ENCODE data around the gene NNAT.
A peak's percentile ranks its signal among the peaks of the same experiment; 100 is the strongest.

Gene NNAT

DNA sequence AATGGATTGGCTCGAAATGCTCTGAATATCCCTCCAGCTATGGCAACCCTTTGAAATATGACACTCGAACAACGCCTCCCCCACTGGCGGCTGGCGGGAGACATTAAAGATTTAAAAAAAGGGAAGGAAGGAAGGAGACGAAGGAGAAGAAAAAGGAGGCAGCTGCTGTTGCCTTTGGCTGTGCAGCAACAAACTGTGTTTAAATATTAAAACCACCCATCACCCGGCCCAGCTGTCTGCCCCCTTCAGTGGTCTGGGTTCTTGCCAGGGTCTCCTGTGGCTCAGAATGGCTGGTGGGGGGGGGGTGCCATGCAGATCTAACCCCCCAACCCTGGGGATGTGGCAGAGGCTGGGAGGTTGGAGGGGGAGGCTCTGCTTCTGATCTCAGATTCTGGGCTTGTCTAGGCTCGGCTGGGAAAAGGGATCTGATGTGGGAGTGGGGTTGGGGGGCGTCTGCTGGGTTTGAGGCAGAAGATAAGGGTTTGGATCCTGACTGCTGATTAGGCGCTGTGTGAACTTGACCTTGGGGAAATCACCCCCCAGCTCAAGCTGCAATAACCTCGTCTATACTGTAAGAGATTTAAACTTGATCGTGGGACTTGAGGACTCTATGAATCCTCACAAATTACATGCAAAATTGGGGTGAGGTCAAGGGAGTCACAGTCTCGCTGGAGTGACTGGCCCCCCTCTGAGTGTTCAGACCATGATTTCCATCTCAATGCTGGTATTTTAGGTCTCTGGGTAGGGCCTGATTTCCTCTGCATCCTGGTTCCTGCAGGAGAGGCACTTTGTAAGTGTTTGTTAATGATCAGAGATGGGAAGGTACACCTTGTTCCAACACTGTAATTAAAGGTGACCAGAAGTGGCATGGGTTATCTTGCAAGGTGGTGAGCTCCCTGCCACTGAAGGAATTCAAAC lies 46.9 kb downstream of the NNAT start:
- H3K36me3 Mint-ChIP-seq (ENCODE audit: low read depth) = no peaks in the 10 kb centered on the region
- peaks cover 46% of the 10 kb centered on the region for H3K4me1 Mint-ChIP-seq
- no peaks in the 10 kb centered on the region for H3K9me3 Mint-ChIP-seq
- H3K4me3 Mint-ChIP-seq = peak overlapping the region; percentile 11 to 32 (median 29)
- peaks cover 35% of the 10 kb centered on the region for H3K27me3 Mint-ChIP-seq (ENCODE audit: low read depth)
- H3K27ac Mint-ChIP-seq = peak overlapping the region; percentile 54 to 90 (median 55)
- TF ChIP-seq, protein P1, sequence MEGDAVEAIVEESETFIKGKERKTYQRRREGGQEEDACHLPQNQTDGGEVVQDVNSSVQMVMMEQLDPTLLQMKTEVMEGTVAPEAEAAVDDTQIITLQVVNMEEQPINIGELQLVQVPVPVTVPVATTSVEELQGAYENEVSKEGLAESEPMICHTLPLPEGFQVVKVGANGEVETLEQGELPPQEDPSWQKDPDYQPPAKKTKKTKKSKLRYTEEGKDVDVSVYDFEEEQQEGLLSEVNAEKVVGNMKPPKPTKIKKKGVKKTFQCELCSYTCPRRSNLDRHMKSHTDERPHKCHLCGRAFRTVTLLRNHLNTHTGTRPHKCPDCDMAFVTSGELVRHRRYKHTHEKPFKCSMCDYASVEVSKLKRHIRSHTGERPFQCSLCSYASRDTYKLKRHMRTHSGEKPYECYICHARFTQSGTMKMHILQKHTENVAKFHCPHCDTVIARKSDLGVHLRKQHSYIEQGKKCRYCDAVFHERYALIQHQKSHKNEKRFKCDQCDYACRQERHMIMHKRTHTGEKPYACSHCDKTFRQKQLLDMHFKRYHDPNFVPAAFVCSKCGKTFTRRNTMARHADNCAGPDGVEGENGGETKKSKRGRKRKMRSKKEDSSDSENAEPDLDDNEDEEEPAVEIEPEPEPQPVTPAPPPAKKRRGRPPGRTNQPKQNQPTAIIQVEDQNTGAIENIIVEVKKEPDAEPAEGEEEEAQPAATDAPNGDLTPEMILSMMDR (IDR thresholded peaks at IDR 0.05; ENCODE audit: unreplicated experiment in 3 of 3) = no peak

DNA sequence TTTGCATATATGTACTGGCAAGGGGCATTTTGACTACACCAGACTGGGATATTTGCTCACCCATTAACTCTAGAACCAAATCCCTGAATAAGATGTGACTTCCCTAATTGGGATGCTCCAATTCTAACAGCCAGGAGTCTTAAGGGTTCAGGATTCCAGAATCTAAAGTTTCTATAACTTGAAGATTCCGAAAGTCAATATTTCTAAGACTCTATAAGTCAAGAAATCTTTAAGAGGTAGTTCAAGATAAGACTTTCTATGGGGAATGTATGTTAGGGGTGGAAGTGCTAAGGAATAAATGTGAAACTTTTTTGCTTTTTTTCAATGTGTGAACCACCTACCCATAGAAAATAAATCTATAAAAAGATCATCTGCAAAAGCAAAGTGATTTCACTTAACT lies 49.4 kb downstream of the NNAT start:
- TF ChIP-seq, protein P1 (IDR thresholded peaks at IDR 0.05; ENCODE audit: unreplicated experiment in 3 of 3) = no peak
- Mint-ChIP-seq H3K27me3 (ENCODE audit: low read depth) (peaks cover 36% of the 10 kb centered on the region), H3K27ac (no peak overlapping the region), H3K4me3 (no peak overlapping the region), H3K9me3 (no peaks in the 10 kb centered on the region), H3K4me1 (peaks cover 35% of the 10 kb centered on the region), H3K36me3 (ENCODE audit: low read depth) (no peaks in the 10 kb centered on the region)

DNA sequence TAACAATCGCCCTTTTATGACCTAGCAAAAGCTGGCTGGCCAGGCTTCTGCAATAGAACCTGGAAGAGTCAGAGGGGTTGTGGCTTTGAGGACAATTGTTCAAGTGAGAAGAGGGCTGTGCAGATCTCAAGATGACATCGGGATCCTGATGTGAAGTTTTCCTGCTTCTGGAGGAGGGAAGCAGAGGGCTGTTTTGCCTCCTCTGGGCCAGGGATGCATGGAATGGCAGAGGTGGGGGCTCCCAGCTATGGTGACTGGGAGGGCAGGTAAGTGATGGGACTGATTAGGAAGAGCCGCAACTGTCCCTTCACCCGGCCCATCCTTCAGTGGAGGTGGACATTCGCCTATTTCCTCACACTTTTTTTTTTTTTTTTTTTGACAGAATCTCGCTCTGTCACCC lies 50.0 kb downstream of the NNAT start:
- H3K36me3 Mint-ChIP-seq (ENCODE audit: low read depth) = no peaks in the 10 kb centered on the region
- H3K4me3 Mint-ChIP-seq = no peak overlapping the region
- H3K27ac Mint-ChIP-seq = no peak overlapping the region
- H3K27me3 Mint-ChIP-seq (ENCODE audit: low read depth) = peaks cover 36% of the 10 kb centered on the region
- TF ChIP-seq, protein P1 (IDR thresholded peaks at IDR 0.05; ENCODE audit: unreplicated experiment in 3 of 3) = no peak
- peaks cover 31% of the 10 kb centered on the region for H3K4me1 Mint-ChIP-seq
- no peaks in the 10 kb centered on the region for H3K9me3 Mint-ChIP-seq
